Measurements from ENCODE around the gene KLF9.

DNA sequence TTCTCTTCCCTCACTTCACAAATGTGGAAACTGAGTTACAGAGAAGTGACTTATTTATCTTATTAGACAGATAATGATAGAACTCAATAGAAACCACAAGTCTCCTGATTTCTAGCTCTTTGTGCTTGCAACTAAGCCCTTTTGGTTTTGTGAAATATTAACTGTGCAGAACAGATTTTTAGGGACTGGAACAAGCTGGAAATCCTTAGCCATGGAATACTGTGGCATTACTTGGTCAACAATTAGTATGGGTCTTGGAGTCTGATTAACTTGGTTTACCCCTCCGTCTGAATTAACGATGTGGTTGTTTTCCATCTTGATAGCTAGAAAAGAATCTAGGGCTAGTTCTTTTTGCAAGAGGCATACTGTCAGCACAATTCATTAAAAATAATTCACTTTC lies 584 bp upstream of the KLF9 start:
- TF ChIP-seq, protein P1, sequence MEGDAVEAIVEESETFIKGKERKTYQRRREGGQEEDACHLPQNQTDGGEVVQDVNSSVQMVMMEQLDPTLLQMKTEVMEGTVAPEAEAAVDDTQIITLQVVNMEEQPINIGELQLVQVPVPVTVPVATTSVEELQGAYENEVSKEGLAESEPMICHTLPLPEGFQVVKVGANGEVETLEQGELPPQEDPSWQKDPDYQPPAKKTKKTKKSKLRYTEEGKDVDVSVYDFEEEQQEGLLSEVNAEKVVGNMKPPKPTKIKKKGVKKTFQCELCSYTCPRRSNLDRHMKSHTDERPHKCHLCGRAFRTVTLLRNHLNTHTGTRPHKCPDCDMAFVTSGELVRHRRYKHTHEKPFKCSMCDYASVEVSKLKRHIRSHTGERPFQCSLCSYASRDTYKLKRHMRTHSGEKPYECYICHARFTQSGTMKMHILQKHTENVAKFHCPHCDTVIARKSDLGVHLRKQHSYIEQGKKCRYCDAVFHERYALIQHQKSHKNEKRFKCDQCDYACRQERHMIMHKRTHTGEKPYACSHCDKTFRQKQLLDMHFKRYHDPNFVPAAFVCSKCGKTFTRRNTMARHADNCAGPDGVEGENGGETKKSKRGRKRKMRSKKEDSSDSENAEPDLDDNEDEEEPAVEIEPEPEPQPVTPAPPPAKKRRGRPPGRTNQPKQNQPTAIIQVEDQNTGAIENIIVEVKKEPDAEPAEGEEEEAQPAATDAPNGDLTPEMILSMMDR (IDR thresholded peaks at IDR 0.05; ENCODE audit: insufficient read depth, low read length, poor library complexity, severe bottlenecking), result no peak
- no peak for TF ChIP-seq EZH2phosphoT487 (conservative IDR thresholded peaks at IDR 0.05; ENCODE audit: low read length)

Measured in SU-DHL-6 (cell line).